NCI-H1930 (cell line): ENCODE results near the gene ZSCAN2.
"Not testable (repeated sequence)": the region's sequence is repeated elsewhere in the genome, so short reads cannot be mapped to it uniquely, and the experiment has no call there.

Source experiments
- DNase-seq, 2 experiments: peaks; one replicate each; lab custom pipeline; 2025; lab: John Stamatoyannopoulos, UW

ZSCAN2 gene

GRCh38 chr15:84600687-84601554, at the start of gene ZSCAN2:
ZSCAN2 (plus strand) TSS chr15:84601009; CDS start chr15:84603928, 2,919 bp downstream.
- DNase-seq: peak; percentile 83 to 89

- DNase-seq: not testable (repeated sequence)
Observed at GRCh38 chr15:84551624-84552023, 49.2 kb upstream of the ZSCAN2 start.

GRCh38 chr15:84552896-84553295, 47.9 kb upstream of the ZSCAN2 start:
- DNase-seq: no peak

- not testable (repeated sequence) for DNase-seq
Observed at GRCh38 chr15:84556690-84557089, 44.1 kb upstream of the ZSCAN2 start.

- not testable (repeated sequence) for DNase-seq
Observed at GRCh38 chr15:84568021-84568420, 32.8 kb upstream of the ZSCAN2 start.

- no peak for DNase-seq
Observed at GRCh38 chr15:84570164-84570735, 30.6 kb upstream of the ZSCAN2 start.

GRCh38 chr15:84572231-84572630, 28.6 kb upstream of the ZSCAN2 start:
- no peak for DNase-seq

- no peak for DNase-seq
Observed at GRCh38 chr15:84575493-84575892, 25.3 kb upstream of the ZSCAN2 start.

- DNase-seq: not testable (repeated sequence)
Observed at GRCh38 chr15:84577891-84578290, 22.9 kb upstream of the ZSCAN2 start.

GRCh38 chr15:84579261-84579721, 21.5 kb upstream of the ZSCAN2 start:
- not testable (repeated sequence) for DNase-seq

GRCh38 chr15:84581676-84582428, 19.0 kb upstream of the ZSCAN2 start:
- not testable (repeated sequence) for DNase-seq

- no peak for DNase-seq
Observed at GRCh38 chr15:84582583-84583157, 18.1 kb upstream of the ZSCAN2 start.

GRCh38 chr15:84583921-84584320, 16.9 kb upstream of the ZSCAN2 start:
- DNase-seq: not testable (repeated sequence)

GRCh38 chr15:84586696-84587095, 14.1 kb upstream of the ZSCAN2 start:
- no peak for DNase-seq

- DNase-seq: peak; percentile 59 to 70
Observed at GRCh38 chr15:84588053-84588874, 12.5 kb upstream of the ZSCAN2 start.

- DNase-seq: no peak
Observed at GRCh38 chr15:84590406-84590805, 10.4 kb upstream of the ZSCAN2 start.

- no peak for DNase-seq
Observed at GRCh38 chr15:84591815-84592214, 9.0 kb upstream of the ZSCAN2 start.

GRCh38 chr15:84594617-84595290, 6.1 kb upstream of the ZSCAN2 start:
- no peak for DNase-seq

GRCh38 chr15:84595660-84596059, 5.1 kb upstream of the ZSCAN2 start:
- DNase-seq: no peak

- DNase-seq: no peak
Observed at GRCh38 chr15:84597296-84597695, 3.5 kb upstream of the ZSCAN2 start.

GRCh38 chr15:84598250-84598649, 2.6 kb upstream of the ZSCAN2 start:
- DNase-seq: no peak
